Peyer's patch (tissue), 4 donors: ENCODE results near the gene UACA. TPM values are rescaled to one million over a fixed set of nuclear protein-coding genes. Genes with fewer than 3 reads are reported as not detected.
A peak's percentile ranks its signal among the peaks of the same experiment; 100 is the strongest.

ENCODE experiments used
- DNase-seq, 3 donors: peaks; one replicate each; pipeline ENCODE4 v3.0.0-alpha.2; 2017 to 2019
- H3K27ac ChIP-seq, 4 donors: fragments of 200-600 bp; sonication (generic); one replicate each; pipeline ENCODE4 v1.5.1; 2016 to 2019
- H3K27me3 ChIP-seq, 2 donors: fragments of 200-600 bp; sonication (generic); one replicate each; pipeline ENCODE4 v1.5.1; 2019
- H3K36me3 ChIP-seq, 3 donors: fragments of 200-600 bp; sonication (generic); one replicate each; pipeline ENCODE4 v1.5.1; 2016 to 2019
- H3K4me1 ChIP-seq, 4 donors: fragments of 200-600 bp; sonication (generic); one replicate each; pipeline ENCODE4 v1.5.1; 2016 to 2019
- H3K4me3 ChIP-seq, 4 donors: fragments of 200-600 bp; sonication (generic); 1 replicate in 3 of 4; 2 replicates in 1 of 4; pipeline ENCODE4 v1.5.1; 2016 to 2019; ENCODE audit warnings: mild to moderate bottlenecking in 1 of 4
- H3K9me3 ChIP-seq, 4 donors: fragments of 200-600 bp; sonication (generic); one replicate each; pipeline ENCODE4 v1.5.1; 2016 to 2019; ENCODE audit warnings: mild to moderate bottlenecking in 1 of 4
- POLR2A ChIP-seq, 2 donors: fragments of 450-650 bp; IDR thresholded peaks; one replicate each; pipeline ENCODE4 v1.5.1; 2017; ENCODE audit warnings: antibody characterized with exemption in 2 of 2, mild to moderate bottlenecking in 2 of 2, moderate library complexity in 2 of 2
- total RNA-seq, 4 donors: library from RNA; depleted of rRNA; stranded (reverse); fragments of >200 nt; gene quantifications; one replicate each; pipeline ENCODE4 v1.1.0, GENCODE V29; 2016
- TF ChIP-seq, protein P1 (sequence below), 6 experiments: fragments of 450-650 bp in 4 of 6; fragments of 200-600 bp in 2 of 6; sonication (generic) in 1 of 6; IDR thresholded peaks; one replicate each; pipeline ENCODE4 v1.5.1; 2017 to 2019; ENCODE audit warnings: antibody characterized with exemption in 6 of 6, mild to moderate bottlenecking in 3 of 6, moderate library complexity in 1 of 6

Gene UACA
- total RNA-seq, 4 donors from 2014 or later: 41.8 to 59.1 (median 46.9) TPM

- TF ChIP-seq POLR2A (IDR thresholded peaks at IDR 0.05): no peak
- TF ChIP-seq, protein P1, sequence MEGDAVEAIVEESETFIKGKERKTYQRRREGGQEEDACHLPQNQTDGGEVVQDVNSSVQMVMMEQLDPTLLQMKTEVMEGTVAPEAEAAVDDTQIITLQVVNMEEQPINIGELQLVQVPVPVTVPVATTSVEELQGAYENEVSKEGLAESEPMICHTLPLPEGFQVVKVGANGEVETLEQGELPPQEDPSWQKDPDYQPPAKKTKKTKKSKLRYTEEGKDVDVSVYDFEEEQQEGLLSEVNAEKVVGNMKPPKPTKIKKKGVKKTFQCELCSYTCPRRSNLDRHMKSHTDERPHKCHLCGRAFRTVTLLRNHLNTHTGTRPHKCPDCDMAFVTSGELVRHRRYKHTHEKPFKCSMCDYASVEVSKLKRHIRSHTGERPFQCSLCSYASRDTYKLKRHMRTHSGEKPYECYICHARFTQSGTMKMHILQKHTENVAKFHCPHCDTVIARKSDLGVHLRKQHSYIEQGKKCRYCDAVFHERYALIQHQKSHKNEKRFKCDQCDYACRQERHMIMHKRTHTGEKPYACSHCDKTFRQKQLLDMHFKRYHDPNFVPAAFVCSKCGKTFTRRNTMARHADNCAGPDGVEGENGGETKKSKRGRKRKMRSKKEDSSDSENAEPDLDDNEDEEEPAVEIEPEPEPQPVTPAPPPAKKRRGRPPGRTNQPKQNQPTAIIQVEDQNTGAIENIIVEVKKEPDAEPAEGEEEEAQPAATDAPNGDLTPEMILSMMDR (IDR thresholded peaks at IDR 0.05): no peak
- H3K4me3 ChIP-seq: no peak overlapping the region
- H3K9me3 ChIP-seq: no peaks in the 10 kb centered on the region
- H3K4me1 ChIP-seq: peaks cover 0 to 26% (median 0%) of the 10 kb centered on the region in 4 donors
- no peaks in the 10 kb centered on the region for H3K36me3 ChIP-seq
- no peaks in the 10 kb centered on the region for H3K27me3 ChIP-seq
- no peak for DNase-seq
- H3K27ac ChIP-seq: no peak overlapping the region
Observed at GRCh38 chr15:70723927-70724326, 39.4 kb downstream of the UACA start.

GRCh38 chr15:70723122-70723422, 40.3 kb downstream of the UACA start:
- TF ChIP-seq, protein P1 (IDR thresholded peaks at IDR 0.05): no peak
- no peak for TF ChIP-seq POLR2A (IDR thresholded peaks at IDR 0.05)
- H3K4me1 ChIP-seq: peaks cover 0 to 26% (median 0%) of the 10 kb centered on the region in 4 donors
- H3K9me3 ChIP-seq: no peaks in the 10 kb centered on the region

GRCh38 chr15:70722266-70723121, 40.9 kb downstream of the UACA start:
- Histone ChIP-seq H3K9me3 (no peaks in the 10 kb centered on the region), H3K36me3 (no peaks in the 10 kb centered on the region), H3K4me3 (no peak overlapping the region), H3K4me1 (peaks cover 0 to 30% (median 0%) of the 10 kb centered on the region in 4 donors), H3K27ac (no peak overlapping the region), H3K27me3 (no peaks in the 10 kb centered on the region)
- TF ChIP-seq, protein P1 (IDR thresholded peaks at IDR 0.05): peak; percentile 63 to 83 (median 76)
- no peak for TF ChIP-seq POLR2A (IDR thresholded peaks at IDR 0.05)
- no peak for DNase-seq

More at GRCh38 chr15:70723122-70723422, 40.3 kb downstream of the UACA start:
- no peak overlapping the region for H3K27ac ChIP-seq
- H3K36me3 ChIP-seq: no peaks in the 10 kb centered on the region
- no peak overlapping the region for H3K4me3 ChIP-seq
- DNase-seq: no peak
- no peaks in the 10 kb centered on the region for H3K27me3 ChIP-seq

GRCh38 chr15:70720228-70721016, 42.9 kb downstream of the UACA start:
- Histone ChIP-seq H3K36me3 (no peaks in the 10 kb centered on the region), H3K4me3 (no peak overlapping the region), H3K9me3 (no peaks in the 10 kb centered on the region), H3K27ac (peak overlapping the region in 1 of 4 donors; percentile 17), H3K4me1 (peaks cover 0 to 49% (median 2%) of the 10 kb centered on the region in 4 donors), H3K27me3 (no peaks in the 10 kb centered on the region)
- TF ChIP-seq, protein P1 (IDR thresholded peaks at IDR 0.05): no peak
- TF ChIP-seq POLR2A (IDR thresholded peaks at IDR 0.05): no peak
- DNase-seq: no peak

- Histone ChIP-seq H3K27ac (peak overlapping the region in 2 of 4 donors; percentile 4 to 29), H3K4me1 (peaks cover 0 to 57% (median 2%) of the 10 kb centered on the region in 4 donors)
- no peak for DNase-seq
Observed at GRCh38 chr15:70717237-70717793, 46.0 kb downstream of the UACA start.

More at GRCh38 chr15:70717237-70717793, 46.0 kb downstream of the UACA start:
- H3K27me3 ChIP-seq: no peaks in the 10 kb centered on the region
- no peaks in the 10 kb centered on the region for H3K36me3 ChIP-seq
- H3K9me3 ChIP-seq: no peaks in the 10 kb centered on the region
- TF ChIP-seq, protein P1 (IDR thresholded peaks at IDR 0.05): no peak
- no peak overlapping the region for H3K4me3 ChIP-seq
